Endothelial cell of umbilical vein (primary cell): ENCODE data around the gene CBX6.

Experiments
- EZH2 ChIP-seq: IDR thresholded peaks from 2 replicates; pipeline ENCODE4 v1.6.1; 2012; ENCODE audit warnings: borderline replicate concordance, low read depth, mild to moderate bottlenecking, moderate library complexity, low read length, inconsistent platforms; ENCODE audit not compliant: severe bottlenecking
- FOS ChIP-seq: IDR thresholded peaks from 2 replicates; pipeline ENCODE4 v1.6.1; 2011; ENCODE audit warnings: mild to moderate bottlenecking, low read length, moderate library complexity, borderline replicate concordance; ENCODE audit not compliant: insufficient read depth
- JUN ChIP-seq: IDR thresholded peaks from 2 replicates; pipeline ENCODE4 v1.6.1; 2011; ENCODE audit warnings: borderline replicate concordance, low read depth; ENCODE audit not compliant: insufficient read length, insufficient read depth
- MYC ChIP-seq: IDR thresholded peaks from one replicate; pipeline ENCODE4 v1.6.1; 2011; ENCODE audit warnings: mild to moderate bottlenecking, low read depth, low read length
- POLR2A ChIP-seq: IDR thresholded peaks from 2 replicates; pipeline ENCODE4 v1.6.1; 2012; ENCODE audit warnings: low read depth, mild to moderate bottlenecking, control low read depth, low read length
- POLR2AphosphoS5 ChIP-seq: IDR thresholded peaks from 2 replicates; pipeline ENCODE4 v1.6.1; 2012; ENCODE audit warnings: low read depth, mild to moderate bottlenecking, control low read depth, low read length, moderate library complexity; ENCODE audit not compliant: insufficient read depth
- TF ChIP-seq, protein P1 (sequence below), 2 donors: IDR thresholded peaks; 1 replicate in 1 of 2; 2 replicates in 1 of 2; pipeline ENCODE4 v1.5.1; 2011; ENCODE audit warnings: low read length in 2 of 2, mild to moderate bottlenecking in 2 of 2, moderate library complexity in 2 of 2, control low read depth in 1 of 2, inconsistent platforms in 1 of 2, low read depth in 1 of 2; ENCODE audit not compliant: insufficient read depth in 1 of 2; ENCODE audit errors: extremely low read depth in 1 of 2
- TF ChIP-seq, protein P2 (sequence below): IDR thresholded peaks from 2 replicates; pipeline ENCODE4 v1.6.1; 2011; ENCODE audit not compliant: insufficient read depth, insufficient read length

DNA sequence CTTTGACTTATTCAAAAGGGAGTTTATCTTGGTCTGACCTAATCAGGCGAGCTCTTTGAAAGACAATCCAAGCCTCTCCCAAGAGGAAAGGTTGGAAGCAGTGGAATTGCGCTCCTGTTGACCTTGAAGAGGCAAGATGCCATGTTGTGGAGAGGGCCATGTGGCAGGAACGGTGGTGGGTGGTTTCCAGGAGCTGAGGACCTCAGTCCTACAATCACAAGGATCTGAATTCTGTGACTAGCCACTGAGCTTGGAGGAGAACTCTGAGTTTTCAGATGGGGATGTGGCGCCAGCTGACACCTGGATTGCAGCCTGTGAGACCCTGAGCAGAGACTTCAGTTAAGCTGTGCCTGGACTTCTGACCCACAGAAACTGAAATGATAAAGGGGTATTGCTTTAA, 6.0 kb upstream of the CBX6 start:
- TF ChIP-seq, protein P1, sequence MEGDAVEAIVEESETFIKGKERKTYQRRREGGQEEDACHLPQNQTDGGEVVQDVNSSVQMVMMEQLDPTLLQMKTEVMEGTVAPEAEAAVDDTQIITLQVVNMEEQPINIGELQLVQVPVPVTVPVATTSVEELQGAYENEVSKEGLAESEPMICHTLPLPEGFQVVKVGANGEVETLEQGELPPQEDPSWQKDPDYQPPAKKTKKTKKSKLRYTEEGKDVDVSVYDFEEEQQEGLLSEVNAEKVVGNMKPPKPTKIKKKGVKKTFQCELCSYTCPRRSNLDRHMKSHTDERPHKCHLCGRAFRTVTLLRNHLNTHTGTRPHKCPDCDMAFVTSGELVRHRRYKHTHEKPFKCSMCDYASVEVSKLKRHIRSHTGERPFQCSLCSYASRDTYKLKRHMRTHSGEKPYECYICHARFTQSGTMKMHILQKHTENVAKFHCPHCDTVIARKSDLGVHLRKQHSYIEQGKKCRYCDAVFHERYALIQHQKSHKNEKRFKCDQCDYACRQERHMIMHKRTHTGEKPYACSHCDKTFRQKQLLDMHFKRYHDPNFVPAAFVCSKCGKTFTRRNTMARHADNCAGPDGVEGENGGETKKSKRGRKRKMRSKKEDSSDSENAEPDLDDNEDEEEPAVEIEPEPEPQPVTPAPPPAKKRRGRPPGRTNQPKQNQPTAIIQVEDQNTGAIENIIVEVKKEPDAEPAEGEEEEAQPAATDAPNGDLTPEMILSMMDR (IDR thresholded peaks at IDR 0.05; ENCODE audit: extremely low read depth in 1 of 2, insufficient read depth in 1 of 2, low read depth in 1 of 2, low read length in 2 of 2) = no peak
- TF ChIP-seq EZH2 (no peak), POLR2A (no peak), POLR2AphosphoS5 (no peak), JUN (no peak), MYC (no peak), FOS (no peak)
- TF ChIP-seq, protein P2, sequence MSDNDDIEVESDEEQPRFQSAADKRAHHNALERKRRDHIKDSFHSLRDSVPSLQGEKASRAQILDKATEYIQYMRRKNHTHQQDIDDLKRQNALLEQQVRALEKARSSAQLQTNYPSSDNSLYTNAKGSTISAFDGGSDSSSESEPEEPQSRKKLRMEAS = no peak
